Measurements from ENCODE around the gene B4GALT3. TPM values are rescaled to one million over a fixed set of nuclear protein-coding genes. Genes with fewer than 3 reads are reported as not detected.

B4GALT3 gene
- total RNA-seq, 1 donor from 2014 or later = 24.3 TPM

DNA sequence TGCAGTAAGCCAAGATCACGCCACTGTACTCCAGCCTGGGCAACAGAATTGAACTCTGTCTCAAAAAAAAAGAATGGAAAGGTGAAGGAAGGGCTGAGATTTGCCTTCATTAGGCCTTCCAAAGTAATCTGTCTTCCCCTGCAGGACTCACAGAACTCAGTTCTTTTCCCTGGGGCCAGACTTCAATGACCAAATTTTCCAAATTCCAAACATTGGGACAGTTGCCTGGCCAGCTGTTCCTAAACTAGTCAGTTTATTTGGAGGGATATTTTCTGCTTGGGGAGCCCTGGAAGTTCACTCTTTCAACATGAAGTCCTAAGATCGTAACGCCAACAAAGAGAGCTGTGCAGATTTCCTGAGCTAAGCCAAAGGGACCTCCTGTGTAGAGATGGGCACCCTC lies 39.4 kb downstream of the B4GALT3 start:
- Mint-ChIP-seq H3K27me3 (ENCODE audit: unreplicated experiment) (no peaks in the 10 kb centered on the region), H3K4me3 (ENCODE audit: unreplicated experiment) (no peak overlapping the region), H3K36me3 (ENCODE audit: unreplicated experiment) (peaks cover 2% of the 10 kb centered on the region), H3K4me1 (ENCODE audit: unreplicated experiment) (no peaks in the 10 kb centered on the region), H3K27ac (ENCODE audit: unreplicated experiment) (no peak overlapping the region), H3K9me3 (ENCODE audit: unreplicated experiment) (no peaks in the 10 kb centered on the region)
- no peak for DNase-seq (ENCODE audit: extremely low spot score, unreplicated experiment)
- TF ChIP-seq, protein P1, sequence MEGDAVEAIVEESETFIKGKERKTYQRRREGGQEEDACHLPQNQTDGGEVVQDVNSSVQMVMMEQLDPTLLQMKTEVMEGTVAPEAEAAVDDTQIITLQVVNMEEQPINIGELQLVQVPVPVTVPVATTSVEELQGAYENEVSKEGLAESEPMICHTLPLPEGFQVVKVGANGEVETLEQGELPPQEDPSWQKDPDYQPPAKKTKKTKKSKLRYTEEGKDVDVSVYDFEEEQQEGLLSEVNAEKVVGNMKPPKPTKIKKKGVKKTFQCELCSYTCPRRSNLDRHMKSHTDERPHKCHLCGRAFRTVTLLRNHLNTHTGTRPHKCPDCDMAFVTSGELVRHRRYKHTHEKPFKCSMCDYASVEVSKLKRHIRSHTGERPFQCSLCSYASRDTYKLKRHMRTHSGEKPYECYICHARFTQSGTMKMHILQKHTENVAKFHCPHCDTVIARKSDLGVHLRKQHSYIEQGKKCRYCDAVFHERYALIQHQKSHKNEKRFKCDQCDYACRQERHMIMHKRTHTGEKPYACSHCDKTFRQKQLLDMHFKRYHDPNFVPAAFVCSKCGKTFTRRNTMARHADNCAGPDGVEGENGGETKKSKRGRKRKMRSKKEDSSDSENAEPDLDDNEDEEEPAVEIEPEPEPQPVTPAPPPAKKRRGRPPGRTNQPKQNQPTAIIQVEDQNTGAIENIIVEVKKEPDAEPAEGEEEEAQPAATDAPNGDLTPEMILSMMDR (IDR thresholded peaks at IDR 0.05) = no peak

DNA sequence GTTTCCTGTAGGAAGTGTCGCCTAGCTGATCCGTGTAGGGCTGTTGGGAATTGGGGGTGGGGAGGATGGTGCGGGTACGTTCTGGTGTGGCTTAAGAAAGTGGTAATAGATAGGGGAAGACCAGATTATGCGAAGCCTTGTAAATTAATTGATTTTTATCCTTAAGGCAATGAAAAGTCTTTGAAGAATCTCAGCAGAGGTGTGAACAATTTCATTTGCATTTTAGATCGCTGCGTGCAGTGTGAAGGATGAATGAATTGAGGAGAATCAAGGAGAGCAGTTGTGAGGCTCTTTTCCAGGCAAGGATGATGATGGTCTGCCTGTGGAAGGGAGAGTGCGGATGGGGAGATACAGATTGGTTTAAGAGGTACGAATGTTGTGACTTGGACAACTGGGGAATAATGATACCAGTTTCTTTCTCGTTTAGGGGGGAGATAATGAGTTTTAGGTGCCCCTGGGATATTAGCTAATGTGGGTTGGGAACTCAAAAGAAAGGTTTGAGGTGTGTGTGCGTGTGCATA lies 44.0 kb downstream of the B4GALT3 start:
- TF ChIP-seq, protein P1 (IDR thresholded peaks at IDR 0.05) = no peak
- peaks cover 12% of the 10 kb centered on the region for H3K36me3 Mint-ChIP-seq (ENCODE audit: unreplicated experiment)
- H3K27me3 Mint-ChIP-seq (ENCODE audit: unreplicated experiment) = no peaks in the 10 kb centered on the region
- no peak for DNase-seq (ENCODE audit: extremely low spot score, unreplicated experiment)
- H3K4me1 Mint-ChIP-seq (ENCODE audit: unreplicated experiment) = peaks cover 22% of the 10 kb centered on the region
- no peaks in the 10 kb centered on the region for H3K9me3 Mint-ChIP-seq (ENCODE audit: unreplicated experiment)
- no peak overlapping the region for H3K27ac Mint-ChIP-seq (ENCODE audit: unreplicated experiment)
- no peak overlapping the region for H3K4me3 Mint-ChIP-seq (ENCODE audit: unreplicated experiment)

- peaks cover 14% of the 10 kb centered on the region for H3K36me3 Mint-ChIP-seq (ENCODE audit: unreplicated experiment)
- H3K27ac Mint-ChIP-seq (ENCODE audit: unreplicated experiment) = no peak within 1 kb of the TSS
- TF ChIP-seq, protein P1 (IDR thresholded peaks at IDR 0.05) = peak; percentile 21
- peaks cover 22% of the 10 kb centered on the region for H3K4me1 Mint-ChIP-seq (ENCODE audit: unreplicated experiment)
- H3K4me3 Mint-ChIP-seq (ENCODE audit: unreplicated experiment) = no peak within 1 kb of the TSS
- H3K9me3 Mint-ChIP-seq (ENCODE audit: unreplicated experiment) = no peaks in the 10 kb centered on the region
- H3K27me3 Mint-ChIP-seq (ENCODE audit: unreplicated experiment) = no peaks in the 10 kb centered on the region
- DNase-seq (ENCODE audit: extremely low spot score, unreplicated experiment) = peak; percentile 97
Measured at GRCh38 chr1:161132410-161133219, 44.7 kb downstream of the B4GALT3 start, which contains the start of gene DEDD. Gene DEDD (minus strand): TSS chr1:161132667. CDS start chr1:161124462, 8,205 bp downstream.

- Mint-ChIP-seq H3K27me3 (ENCODE audit: unreplicated experiment) (no peaks in the 10 kb centered on the region), H3K27ac (ENCODE audit: unreplicated experiment) (no peak overlapping the region), H3K9me3 (ENCODE audit: unreplicated experiment) (no peaks in the 10 kb centered on the region), H3K36me3 (ENCODE audit: unreplicated experiment) (peaks cover 19% of the 10 kb centered on the region), H3K4me1 (ENCODE audit: unreplicated experiment) (peaks cover 22% of the 10 kb centered on the region), H3K4me3 (ENCODE audit: unreplicated experiment) (no peak overlapping the region)
- DNase-seq (ENCODE audit: extremely low spot score, unreplicated experiment) = no peak
- TF ChIP-seq, protein P1 (IDR thresholded peaks at IDR 0.05) = no peak
Measured at GRCh38 chr1:161131523-161132409, 45.5 kb downstream of the B4GALT3 start.

All from osteocyte (in vitro differentiated cells).